ENCODE data around the gene TARBP1.
A peak's percentile ranks its signal among the peaks of the same experiment; 100 is the strongest.

The TARBP1 gene

GRCh38 chr1:234477386-234478151 lies 1.4 kb downstream of the TARBP1 start:
- Mint-ChIP-seq H3K4me3 (peak overlapping the region; percentile 76 to 86), H3K9me3 (no peaks in the 10 kb centered on the region), H3K27me3 (peaks cover 9% of the 10 kb centered on the region), H3K27ac (peak overlapping the region; percentile 19 to 35), H3K4me1 (peaks cover 55% of the 10 kb centered on the region)
- no peak for ATAC-seq
- DNase-seq: no peak

- DNase-seq (no peak), ATAC-seq (no peak)
- peaks cover 56% of the 10 kb centered on the region for H3K4me1 Mint-ChIP-seq
- H3K27me3 Mint-ChIP-seq: no peaks in the 10 kb centered on the region
- no peaks in the 10 kb centered on the region for H3K9me3 Mint-ChIP-seq
- H3K4me3 Mint-ChIP-seq: peak overlapping the region; percentile 72 to 79
- H3K27ac Mint-ChIP-seq: no peak overlapping the region
Observed at GRCh38 chr1:234476172-234476571, 2.8 kb downstream of the TARBP1 start.

- Mint-ChIP-seq H3K27me3 (no peaks in the 10 kb centered on the region), H3K4me1 (peaks cover 56% of the 10 kb centered on the region), H3K27ac (no peak overlapping the region), H3K4me3 (peak overlapping the region; percentile 17 to 61), H3K9me3 (no peaks in the 10 kb centered on the region)
- ATAC-seq: no peak
- DNase-seq: no peak
Observed at GRCh38 chr1:234475167-234475793, 3.7 kb downstream of the TARBP1 start.

- Mint-ChIP-seq H3K4me1 (peaks cover 53% of the 10 kb centered on the region), H3K4me3 (peak overlapping the region; percentile 11 to 34), H3K27me3 (no peaks in the 10 kb centered on the region), H3K27ac (peak overlapping the region in 1 of 2 donors; percentile 21), H3K9me3 (no peaks in the 10 kb centered on the region)
- ATAC-seq (no peak), DNase-seq (no peak)
Observed at GRCh38 chr1:234474375-234474774, 4.6 kb downstream of the TARBP1 start.

GRCh38 chr1:234473118-234473517 lies 5.9 kb downstream of the TARBP1 start:
- Mint-ChIP-seq H3K27me3 (no peaks in the 10 kb centered on the region), H3K4me1 (peaks cover 54% of the 10 kb centered on the region), H3K27ac (peak overlapping the region in 1 of 2 donors; percentile 70), H3K4me3 (peak overlapping the region; percentile 44), H3K9me3 (no peaks in the 10 kb centered on the region)
- DNase-seq (no peak), ATAC-seq (no peak)

GRCh38 chr1:234469376-234469775 lies 9.6 kb downstream of the TARBP1 start:
- H3K9me3 Mint-ChIP-seq: no peaks in the 10 kb centered on the region
- H3K4me1 Mint-ChIP-seq: peaks cover 23% of the 10 kb centered on the region
- ATAC-seq: no peak
- no peaks in the 10 kb centered on the region for H3K27me3 Mint-ChIP-seq
- no peak for DNase-seq
- no peak overlapping the region for H3K4me3 Mint-ChIP-seq
- H3K27ac Mint-ChIP-seq: no peak overlapping the region

- Mint-ChIP-seq H3K4me3 (no peak overlapping the region), H3K4me1 (peaks cover 15% of the 10 kb centered on the region), H3K27ac (no peak overlapping the region)
Observed at GRCh38 chr1:234468580-234468979, 10.4 kb downstream of the TARBP1 start.

GRCh38 chr1:234467821-234468220 lies 11.2 kb downstream of the TARBP1 start:
- no peak for ATAC-seq
- H3K4me3 Mint-ChIP-seq: no peak overlapping the region
- no peak for DNase-seq
- H3K27ac Mint-ChIP-seq: no peak overlapping the region
- H3K27me3 Mint-ChIP-seq: no peaks in the 10 kb centered on the region
- no peaks in the 10 kb centered on the region for H3K9me3 Mint-ChIP-seq
- H3K4me1 Mint-ChIP-seq: peaks cover 8% of the 10 kb centered on the region

More at GRCh38 chr1:234468580-234468979, 10.4 kb downstream of the TARBP1 start:
- no peaks in the 10 kb centered on the region for H3K9me3 Mint-ChIP-seq
- no peak for ATAC-seq
- DNase-seq: no peak
- no peaks in the 10 kb centered on the region for H3K27me3 Mint-ChIP-seq

- Mint-ChIP-seq H3K4me3 (no peak overlapping the region), H3K27ac (peak overlapping the region in 1 of 2 donors; percentile 71), H3K4me1 (peaks cover 5% of the 10 kb centered on the region), H3K27me3 (no peaks in the 10 kb centered on the region), H3K9me3 (no peaks in the 10 kb centered on the region)
- ATAC-seq (no peak), DNase-seq (no peak)
Observed at GRCh38 chr1:234466945-234467344, 12.0 kb downstream of the TARBP1 start.

- Mint-ChIP-seq H3K4me1 (peaks cover 4% of the 10 kb centered on the region), H3K4me3 (no peak overlapping the region), H3K9me3 (no peaks in the 10 kb centered on the region), H3K27me3 (no peaks in the 10 kb centered on the region), H3K27ac (no peak overlapping the region)
- ATAC-seq (no peak), DNase-seq (no peak)
Observed at GRCh38 chr1:234463749-234464148, 15.2 kb downstream of the TARBP1 start.

GRCh38 chr1:234460652-234461051 lies 18.3 kb downstream of the TARBP1 start:
- Mint-ChIP-seq H3K27me3 (no peaks in the 10 kb centered on the region), H3K4me1 (no peaks in the 10 kb centered on the region), H3K4me3 (no peak overlapping the region), H3K9me3 (no peaks in the 10 kb centered on the region), H3K27ac (no peak overlapping the region)
- ATAC-seq: no peak
- DNase-seq: no peak

- Mint-ChIP-seq H3K27ac (no peak overlapping the region), H3K4me1 (peaks cover 6% of the 10 kb centered on the region), H3K27me3 (no peaks in the 10 kb centered on the region), H3K4me3 (no peak overlapping the region), H3K9me3 (no peaks in the 10 kb centered on the region)
- DNase-seq (no peak), ATAC-seq (no peak)
Observed at GRCh38 chr1:234458352-234459017, 20.5 kb downstream of the TARBP1 start.

- no peak for ATAC-seq
- DNase-seq: no peak
- no peaks in the 10 kb centered on the region for H3K27me3 Mint-ChIP-seq
- H3K4me3 Mint-ChIP-seq: no peak overlapping the region
- peaks cover 13% of the 10 kb centered on the region for H3K4me1 Mint-ChIP-seq
- no peak overlapping the region for H3K27ac Mint-ChIP-seq
- H3K9me3 Mint-ChIP-seq: no peaks in the 10 kb centered on the region
Observed at GRCh38 chr1:234454926-234455325, 24.1 kb downstream of the TARBP1 start.

GRCh38 chr1:234452406-234452965 lies 26.5 kb downstream of the TARBP1 start:
- Mint-ChIP-seq H3K9me3 (no peaks in the 10 kb centered on the region), H3K4me3 (no peak overlapping the region), H3K27me3 (no peaks in the 10 kb centered on the region), H3K27ac (no peak overlapping the region), H3K4me1 (peaks cover 13% of the 10 kb centered on the region)
- DNase-seq (no peak), ATAC-seq (no peak)

GRCh38 chr1:234440348-234440747 lies 38.6 kb downstream of the TARBP1 start:
- no peaks in the 10 kb centered on the region for H3K4me1 Mint-ChIP-seq
- no peak for ATAC-seq
- DNase-seq: no peak
- H3K27ac Mint-ChIP-seq: no peak overlapping the region
- H3K9me3 Mint-ChIP-seq: peaks cover 8 to 13% of the 10 kb centered on the region in 2 donors
- no peak overlapping the region for H3K4me3 Mint-ChIP-seq
- no peaks in the 10 kb centered on the region for H3K27me3 Mint-ChIP-seq

- no peaks in the 10 kb centered on the region for H3K27me3 Mint-ChIP-seq
Observed at GRCh38 chr1:234438579-234438978, 40.4 kb downstream of the TARBP1 start.

More at GRCh38 chr1:234438579-234438978, 40.4 kb downstream of the TARBP1 start:
- Mint-ChIP-seq H3K4me1 (no peaks in the 10 kb centered on the region), H3K4me3 (no peak overlapping the region), H3K9me3 (peaks cover 8 to 13% of the 10 kb centered on the region in 2 donors), H3K27ac (peak overlapping the region in 1 of 2 donors; percentile 70)
- DNase-seq: no peak
- ATAC-seq: no peak

Data from stimulated activated naive CD8-positive, alpha-beta T cell treated with anti-CD3 and anti-CD28 coated beads, Interleukin-15, amount 100 ng/mL, for 72 hours (primary cell).